Right renal pelvis (tissue), 4 donors: ENCODE data around the gene GDF7. TPM values are rescaled to one million over a fixed set of nuclear protein-coding genes. Genes with fewer than 3 reads are reported as not detected.

Source experiments
- DNase-seq, 4 donors: peaks; one replicate each; pipeline ENCODE4 v3.0.0-alpha.2; 2013; ENCODE audit warnings: low read depth in 4 of 4, low spot score in 3 of 4, missing footprints in 1 of 4
- polyA plus RNA-seq, 4 donors: library from polyadenylated mRNA; unstranded; fragments of 120-200 nt; gene quantifications; one replicate each; pipeline ENCODE4 v1.2.1, GENCODE V29; 2013; ENCODE audit not compliant: insufficient read length in 4 of 4

Gene GDF7
- polyA plus RNA-seq, 4 donors = 3.5 to 5.1 (median 3.6) TPM

DNA sequence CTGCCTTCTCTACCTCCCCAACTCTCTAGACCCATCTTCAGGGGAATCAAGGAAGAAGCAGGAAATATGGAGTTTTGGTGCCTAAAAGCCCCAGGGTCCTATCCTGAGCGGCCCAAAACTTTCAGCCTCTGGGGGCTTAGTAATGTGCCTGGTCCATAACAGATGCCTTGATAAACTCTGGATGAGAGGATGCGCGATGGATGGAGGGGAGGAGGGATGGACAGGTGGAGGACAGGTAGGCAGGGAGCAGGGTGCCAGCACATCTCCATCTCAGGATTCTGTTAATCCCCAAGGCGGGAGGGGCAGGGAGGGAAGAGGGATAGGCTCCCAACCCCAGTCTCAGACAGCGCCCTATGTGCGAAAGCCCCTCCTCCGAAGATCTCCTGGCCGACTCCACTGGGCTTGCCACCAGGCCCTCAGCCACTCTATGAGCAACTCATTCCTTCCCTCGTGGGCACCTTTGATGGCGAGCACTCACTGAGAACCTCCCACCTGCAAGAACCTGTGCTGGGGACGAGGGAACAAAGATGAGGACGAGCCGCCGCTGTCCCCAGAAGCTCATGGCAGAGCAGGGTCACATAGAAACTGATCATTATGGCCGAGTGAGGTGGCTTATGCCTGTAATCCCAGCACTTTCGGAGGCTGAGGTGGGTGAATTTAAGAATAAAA lies 39.1 kb upstream of the GDF7 start:
- no peak for DNase-seq

DNA sequence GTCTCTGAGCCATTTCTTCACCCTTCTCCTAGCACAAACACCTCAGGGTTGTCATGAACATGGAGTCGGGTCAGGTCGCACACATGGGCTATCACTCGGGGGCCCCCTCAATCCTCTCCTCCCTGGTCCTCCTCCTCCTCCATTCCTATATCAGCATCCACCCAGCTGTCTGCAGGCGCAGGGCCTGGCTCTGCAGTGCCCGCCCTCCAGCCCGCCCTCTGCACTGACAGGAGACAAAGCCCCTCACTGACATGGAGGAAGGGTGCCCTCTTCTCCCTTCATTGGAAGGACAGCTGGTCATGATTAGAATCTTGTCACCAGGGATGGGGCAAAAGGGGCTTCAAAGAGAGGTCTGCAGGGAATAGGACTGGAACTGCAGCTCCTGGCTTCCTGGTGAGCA lies 37.8 kb upstream of the GDF7 start:
- DNase-seq = no peak

DNA sequence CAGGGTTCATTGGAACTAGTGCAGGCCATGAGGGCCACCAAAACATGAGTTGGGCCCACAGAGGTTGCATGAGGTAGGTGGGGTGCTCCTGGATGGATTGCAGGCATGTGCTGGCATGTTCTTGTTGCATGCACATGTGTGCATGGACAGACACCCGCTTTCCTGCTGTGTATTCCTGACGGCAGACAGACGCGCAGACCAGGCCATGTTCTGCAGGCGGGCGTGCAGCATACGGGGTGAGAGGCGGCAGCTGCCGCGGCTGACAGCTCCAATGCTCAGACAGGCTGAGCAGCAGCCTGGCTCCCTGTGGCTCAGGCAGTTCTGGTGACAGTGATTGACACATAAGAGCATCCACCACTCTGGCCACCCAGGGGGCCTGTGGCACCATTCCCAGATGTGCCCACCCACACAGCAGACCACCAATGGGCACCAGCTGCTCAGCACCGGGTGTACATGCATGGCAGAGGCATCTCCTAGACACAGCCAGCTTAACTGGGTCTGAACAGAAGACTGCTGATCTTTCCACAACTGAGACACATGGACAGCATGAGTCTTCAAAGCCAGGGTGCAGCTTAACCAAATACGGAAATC lies 37.3 kb upstream of the GDF7 start:
- no peak for DNase-seq

DNA sequence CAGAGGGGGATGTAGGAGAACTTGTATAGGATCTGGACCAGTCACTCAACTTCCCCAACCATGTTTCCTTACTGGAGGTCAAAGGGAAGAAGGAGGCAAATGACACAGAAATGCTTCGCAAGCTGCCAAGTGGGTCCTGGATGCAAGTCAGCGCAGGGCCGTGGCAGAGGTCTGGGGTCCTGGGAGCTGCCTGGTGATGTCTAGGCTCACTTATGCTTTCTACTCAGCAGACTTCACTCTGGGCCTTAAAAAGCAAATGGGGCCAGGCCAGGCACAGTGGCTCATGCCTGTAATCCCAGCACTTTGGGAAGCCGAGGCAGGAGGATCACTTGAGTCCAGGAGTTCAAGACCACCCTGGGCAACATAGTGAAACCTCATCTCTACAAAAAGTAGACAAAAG lies 36.0 kb upstream of the GDF7 start:
- DNase-seq = no peak

DNA sequence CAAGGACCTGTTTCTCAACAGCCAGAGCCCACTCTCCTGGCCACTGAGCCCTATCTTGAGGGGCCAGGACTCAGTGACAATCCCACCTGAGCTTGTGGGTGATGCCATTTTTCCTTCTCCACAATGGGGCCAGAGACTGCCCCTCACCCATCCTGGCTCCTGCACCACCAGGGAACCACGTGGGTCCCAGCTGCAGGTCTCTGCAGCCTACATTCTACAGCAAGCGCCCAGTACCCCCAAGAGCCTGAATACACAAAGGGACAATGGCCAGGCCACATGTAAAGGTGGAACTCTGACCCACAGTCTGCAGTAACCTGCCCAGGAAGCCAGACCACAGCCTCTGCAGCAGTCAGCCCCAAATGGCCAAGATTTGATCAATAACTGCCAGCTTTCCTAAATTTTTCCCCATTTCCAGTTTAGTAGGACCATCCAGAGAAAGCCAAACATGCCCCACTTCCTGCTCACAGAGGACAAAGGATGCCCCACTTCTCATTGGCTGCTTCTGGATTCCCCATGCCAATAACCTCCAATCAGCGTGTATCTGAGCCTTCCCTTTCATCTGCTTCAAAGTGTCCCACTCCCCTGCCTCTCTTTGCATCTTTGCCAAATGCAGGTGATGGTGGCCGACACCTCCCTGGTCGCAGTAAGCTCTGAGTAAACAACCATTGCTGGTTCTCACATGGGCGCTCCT lies 35.2 kb upstream of the GDF7 start:
- no peak for DNase-seq

DNA sequence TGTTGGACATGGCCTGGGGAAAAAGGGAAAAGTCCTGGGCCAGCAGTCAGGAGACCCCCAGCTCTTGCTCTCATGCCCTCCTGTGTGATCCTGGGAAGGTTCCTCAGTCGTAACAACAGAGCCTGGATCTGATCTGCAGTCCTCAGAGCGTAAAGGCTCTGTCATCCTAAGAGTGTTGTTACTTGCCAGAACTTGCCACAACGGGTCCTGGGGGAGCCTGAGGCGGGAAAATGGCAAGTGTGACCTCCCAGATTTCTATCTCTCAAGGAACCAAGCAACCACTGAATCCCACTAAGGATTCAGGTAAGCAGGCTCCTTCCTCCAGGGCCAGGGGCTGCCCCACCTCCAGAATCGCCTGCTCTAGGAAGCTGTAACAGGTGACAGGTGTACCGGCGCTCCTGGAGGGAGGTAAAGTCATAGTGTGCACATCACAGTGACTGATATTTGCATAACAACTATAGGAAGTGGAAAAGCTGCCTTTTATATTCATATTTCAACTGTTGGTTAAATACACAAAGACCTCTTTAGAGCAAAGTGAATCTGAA lies 34.4 kb upstream of the GDF7 start:
- no peak for DNase-seq

DNA sequence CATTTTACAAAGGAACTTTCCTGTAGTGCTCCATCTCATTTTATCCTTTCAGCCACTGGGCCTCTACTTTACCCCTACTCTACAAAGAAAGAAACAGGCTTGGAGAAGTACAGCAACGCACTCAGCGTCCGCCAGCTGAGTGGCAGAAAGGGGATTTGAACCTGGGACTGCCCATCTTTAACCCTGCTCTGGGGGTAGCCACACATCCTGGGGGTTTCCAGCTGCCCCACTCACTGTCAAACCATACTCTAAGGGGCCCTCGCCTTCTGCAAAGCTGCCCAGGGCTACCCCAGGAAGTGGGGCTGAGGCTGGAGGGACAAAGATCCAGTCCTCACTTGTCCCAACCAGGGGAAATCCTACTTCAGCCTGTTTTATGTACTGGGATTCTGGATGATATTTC lies 33.9 kb upstream of the GDF7 start:
- DNase-seq = no peak

DNA sequence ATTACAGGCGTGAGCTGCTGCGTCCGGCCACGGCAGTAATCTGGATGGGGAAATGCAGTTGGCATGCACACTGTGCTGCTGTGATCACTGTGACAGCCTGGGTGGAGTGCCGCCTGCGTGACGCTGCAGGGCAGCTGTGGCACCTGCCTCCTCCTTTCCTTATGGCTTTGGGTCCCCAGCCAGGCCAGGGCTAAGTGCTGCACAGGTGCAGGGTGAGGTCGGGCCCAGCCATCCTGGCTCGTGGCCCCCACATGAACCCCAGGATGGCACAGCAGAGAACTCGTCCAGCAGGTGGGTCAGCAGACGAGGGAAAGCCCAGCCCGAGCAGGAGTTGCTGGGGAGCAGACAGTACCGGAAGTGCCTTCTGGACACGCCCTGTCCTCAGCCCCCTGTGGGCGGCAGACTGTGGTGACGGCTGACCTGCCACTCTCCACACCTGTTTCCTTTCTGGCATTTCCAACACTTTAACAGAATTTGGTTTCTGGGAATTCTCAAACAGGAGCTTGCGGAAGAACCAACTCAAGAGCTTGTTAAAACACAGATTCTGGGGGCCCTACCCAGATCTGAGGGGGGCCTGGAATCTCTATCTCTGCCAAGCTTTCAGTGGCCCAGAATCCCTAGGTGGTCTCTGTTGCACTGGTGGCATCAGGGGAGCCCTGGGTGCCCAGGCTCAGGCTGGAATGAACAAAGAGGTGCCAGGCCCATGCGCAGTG lies 33.0 kb upstream of the GDF7 start:
- DNase-seq = no peak

DNA sequence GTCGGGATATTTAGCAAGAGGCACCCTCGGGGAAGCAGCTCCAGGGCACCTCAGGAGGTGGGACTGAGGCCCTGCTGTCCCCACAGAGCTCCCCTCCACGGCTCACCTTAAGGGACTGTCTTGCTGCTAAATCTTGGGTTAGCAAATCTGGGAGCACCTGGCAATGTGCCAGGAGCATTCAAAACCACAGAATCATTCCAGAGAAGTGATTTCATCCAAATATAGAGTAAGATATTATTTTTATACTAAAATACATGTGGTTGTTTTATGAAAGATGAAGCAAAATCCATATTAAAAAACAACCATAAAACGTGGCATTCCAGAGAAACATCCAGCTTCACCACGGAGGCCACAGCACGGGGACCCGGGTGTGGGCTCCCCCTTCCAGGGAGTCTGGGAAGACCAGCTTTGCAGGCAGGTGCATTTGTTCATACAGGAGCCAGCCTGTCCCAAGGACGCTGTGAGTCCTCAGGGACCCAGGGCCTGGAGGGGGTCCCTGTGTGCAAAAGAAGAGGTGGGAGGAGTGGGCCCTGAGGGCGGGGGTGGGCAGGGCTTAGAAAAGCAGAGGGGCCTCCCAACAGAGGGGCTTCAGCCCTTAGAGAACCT lies 32.3 kb upstream of the GDF7 start:
- no peak for DNase-seq

DNA sequence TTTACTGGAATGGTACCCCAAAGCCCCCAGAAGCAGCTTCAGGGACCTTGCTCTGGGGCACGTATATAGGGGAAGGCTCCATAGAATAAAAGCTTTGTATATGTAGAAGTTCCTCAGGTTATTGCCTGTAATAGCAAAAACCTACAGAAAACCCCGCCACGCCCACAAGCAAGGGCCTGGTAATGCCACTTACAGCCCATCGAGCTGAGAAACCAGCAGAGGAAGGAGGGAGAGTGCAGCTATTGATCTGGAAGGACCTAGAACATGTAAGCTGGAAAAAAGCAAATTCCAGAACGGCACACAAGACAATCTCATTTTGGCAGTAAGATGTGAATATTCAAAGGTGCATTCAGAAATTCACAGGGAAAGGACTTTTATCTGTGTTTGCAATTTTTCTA lies 31.8 kb upstream of the GDF7 start:
- no peak for DNase-seq

DNA sequence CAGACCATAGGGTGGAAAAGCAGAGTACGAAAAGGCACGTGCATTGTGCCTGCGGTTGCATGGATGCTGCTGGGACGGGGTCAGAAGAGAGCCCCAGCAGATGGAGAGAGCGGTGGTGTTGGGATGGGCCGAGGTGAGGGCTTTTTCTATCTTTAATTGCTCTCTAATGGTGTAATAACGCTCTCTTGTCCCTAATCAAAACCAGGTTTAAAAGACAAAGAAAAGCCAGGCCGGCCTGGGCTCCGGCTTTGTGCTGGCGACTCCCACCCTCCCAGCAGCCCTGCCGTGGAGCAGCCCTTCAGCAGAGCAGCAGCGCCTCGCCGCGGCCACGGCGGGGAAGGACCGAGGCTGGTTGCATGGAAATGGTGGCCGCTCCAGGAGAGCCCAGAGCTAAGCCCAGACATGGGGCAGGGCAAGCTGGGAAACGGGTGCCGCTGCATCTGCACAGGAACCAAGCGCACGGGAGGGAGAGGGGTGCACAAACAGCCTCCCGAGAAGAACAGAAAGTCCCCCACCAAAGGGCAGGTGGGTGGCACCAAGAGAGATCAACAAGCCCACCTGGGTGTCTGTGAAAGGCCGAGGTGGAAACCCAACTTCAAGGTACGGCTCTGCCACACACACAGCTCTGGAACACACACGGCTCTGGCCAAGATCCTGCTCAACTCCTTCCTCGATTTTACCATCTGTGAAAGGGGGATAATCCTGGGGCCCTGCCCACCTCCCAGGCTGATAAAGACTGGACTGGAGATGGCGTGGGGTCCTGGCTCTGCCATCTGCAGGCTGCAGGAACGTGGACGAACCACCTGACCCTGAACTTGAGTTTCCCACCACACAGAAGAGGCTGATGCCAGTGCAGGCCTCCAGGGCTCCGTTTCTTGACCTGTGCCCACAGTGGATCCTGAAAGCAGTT lies 31.0 kb upstream of the GDF7 start:
- DNase-seq = peak in 3 of 4 donors; percentile 58 to 74 (median 70)

DNA sequence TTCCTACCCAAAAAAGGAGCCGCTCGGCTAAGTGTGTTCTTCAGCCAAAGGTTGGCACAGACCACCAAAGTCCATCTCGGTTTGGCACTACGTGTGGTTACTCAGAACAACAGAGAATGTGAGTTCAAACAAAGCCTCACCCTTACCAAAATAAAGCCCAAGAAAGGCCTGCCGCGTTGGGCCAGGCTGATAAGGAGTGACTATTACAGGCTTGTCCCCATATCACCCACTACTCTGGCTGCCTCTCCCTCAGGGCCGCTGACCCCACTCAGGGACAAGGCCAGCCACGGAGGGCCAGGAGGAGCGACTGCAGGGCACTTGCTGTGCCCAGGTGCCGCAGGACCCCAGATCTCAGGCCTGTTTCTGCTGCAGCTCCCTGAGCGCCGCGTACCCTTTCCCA lies 29.8 kb upstream of the GDF7 start:
- DNase-seq = no peak

DNA sequence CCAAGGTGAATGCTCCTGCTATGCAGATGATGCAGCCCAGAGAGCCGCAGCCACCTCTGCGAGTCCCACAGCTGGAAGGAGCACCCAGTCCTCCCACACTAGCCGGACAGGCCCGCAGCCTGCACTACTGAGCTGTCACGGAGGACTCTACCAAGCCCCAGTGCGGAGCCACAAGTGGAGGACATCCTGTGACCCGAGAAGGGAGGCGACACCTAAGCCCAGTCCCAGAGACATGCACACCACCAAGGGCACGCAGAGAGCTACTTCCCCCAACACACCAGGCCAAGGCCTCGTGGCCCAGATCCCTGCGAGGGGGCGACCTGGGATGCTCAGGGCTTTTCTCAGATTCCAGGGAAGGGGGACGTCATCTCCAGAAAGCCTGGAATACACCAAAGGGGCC lies 28.9 kb upstream of the GDF7 start:
- no peak for DNase-seq

DNA sequence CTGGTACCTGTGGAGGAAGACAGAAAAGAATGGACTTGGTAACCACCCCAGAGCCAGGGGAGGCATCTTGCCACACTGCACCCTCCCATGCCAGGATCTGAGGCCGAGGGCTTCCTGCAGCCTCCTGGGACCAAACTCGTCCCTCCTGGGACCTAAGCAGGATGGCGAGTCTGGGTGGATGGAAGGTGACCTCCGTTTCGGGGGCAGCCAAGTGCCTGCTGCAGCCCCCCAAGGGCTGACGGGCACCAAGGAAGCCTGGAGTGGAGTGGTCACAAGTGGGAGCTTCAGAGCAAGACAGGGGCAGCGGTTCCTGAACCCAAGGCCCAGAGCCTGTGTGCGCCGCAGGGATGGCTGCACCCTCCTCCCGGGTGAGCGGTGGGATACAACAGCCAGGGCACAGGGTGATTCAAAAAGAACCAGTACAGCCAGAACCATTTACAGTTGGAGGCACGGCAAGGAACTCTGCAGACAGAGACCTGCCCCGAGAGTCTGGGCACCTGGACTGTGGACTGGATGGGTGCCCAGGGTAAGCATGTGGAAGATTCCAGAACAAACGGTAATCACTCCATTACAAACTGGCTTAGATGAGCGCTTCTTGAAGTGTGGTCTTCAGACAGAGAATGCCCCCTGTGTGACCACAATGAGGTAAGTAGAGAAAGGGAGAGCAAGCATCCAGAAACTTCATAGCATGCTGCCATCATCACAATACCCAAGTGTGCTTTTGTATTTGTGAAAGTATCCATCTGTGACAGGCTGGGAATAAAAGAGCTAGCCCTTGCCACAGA lies 28.1 kb upstream of the GDF7 start:
- no peak for DNase-seq

DNA sequence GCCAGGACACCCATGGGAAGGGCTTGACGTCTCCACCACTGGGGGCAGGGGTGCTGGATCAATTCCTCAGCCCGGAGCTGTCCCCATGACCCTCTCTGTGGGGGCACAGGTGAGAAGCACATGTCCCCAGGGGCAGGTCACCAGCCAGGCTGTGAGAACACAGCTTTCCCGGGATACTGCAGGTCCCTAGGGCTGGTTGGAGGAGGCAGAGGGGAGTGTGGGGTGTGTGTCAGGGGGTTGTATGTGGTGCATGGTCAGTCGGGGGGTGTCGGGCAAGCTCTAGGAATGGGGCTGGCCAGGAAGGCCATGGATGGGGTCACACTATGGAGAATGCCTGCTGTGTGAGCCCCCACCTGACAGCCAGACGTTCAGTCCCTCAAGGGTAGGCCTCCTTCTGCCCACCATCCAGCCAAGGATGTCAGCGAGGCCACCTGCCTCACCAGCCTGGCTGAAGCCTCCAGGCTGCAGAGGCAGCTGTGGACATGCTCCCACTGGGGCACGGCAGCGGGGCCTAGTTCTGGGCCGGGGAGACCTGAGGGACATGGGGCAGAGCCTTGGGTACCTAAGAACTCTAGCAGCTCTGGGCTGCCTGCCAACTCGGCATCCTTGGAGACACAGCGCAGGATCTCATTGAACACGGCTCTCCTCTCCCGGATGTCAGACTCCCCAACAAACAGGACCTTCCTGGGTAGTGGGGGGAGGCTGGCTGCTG lies 26.4 kb upstream of the GDF7 start:
- DNase-seq = no peak

DNA sequence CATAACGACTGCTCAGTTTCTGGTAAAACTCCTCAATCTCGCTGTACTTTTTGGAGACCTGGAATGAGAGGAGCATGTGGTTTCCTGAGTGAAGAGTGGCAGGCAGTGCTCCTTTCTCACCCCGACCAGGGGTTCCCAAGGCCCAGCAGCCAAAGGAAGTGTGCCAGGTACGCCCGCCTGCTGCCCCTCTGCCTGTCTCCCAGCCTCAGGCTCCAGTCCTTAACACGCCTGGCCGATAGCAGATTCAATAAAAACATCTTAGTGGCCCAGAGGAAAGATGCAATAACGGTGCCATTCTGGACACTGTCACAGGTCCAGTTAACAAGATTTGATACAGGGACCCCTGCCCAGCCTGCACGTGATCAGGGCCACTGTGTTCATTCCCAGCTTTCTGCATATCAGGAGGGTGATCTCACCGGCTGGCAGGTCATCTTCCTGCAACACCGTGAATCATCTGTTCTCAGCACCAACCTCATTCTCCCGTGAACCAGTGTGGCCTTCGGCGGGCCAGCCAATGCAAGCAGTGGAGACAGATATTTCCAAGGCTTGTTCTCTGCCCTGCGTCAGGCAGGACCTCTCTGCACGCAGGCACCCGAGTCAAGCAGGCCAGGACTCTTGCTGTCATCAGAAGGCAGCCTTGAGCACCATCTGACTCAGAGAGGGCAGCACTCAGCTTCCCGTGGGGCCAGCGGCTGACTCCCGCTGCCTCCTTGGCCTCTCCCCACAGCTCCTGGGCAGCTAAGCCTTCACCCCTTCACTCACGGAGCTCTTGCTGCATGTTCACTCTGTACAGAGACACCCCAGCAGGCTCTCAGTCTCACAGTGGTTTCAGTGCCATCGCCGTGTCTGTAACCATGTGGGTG lies 25.6 kb upstream of the GDF7 start:
- DNase-seq = no peak
